Trophoblast cell (in vitro differentiated cells and primary cell): ENCODE measurements around the gene MAP1LC3B2.

ENCODE experiments used
- DNase-seq, 2 donors: peaks; one replicate each; pipeline ENCODE4 v3.0.0-alpha.2; 2016
- H2AFZ ChIP-seq: 2 replicates; pipeline ENCODE4 v1.6.1; 2013; ENCODE audit warnings: low read length, moderate library complexity, mild to moderate bottlenecking; ENCODE audit not compliant: insufficient read depth, poor library complexity
- H2AK5ac ChIP-seq: 2 replicates; pipeline ENCODE4 v1.6.1; 2013; ENCODE audit warnings: mild to moderate bottlenecking, low read length
- H2BK120ac ChIP-seq: 2 replicates; pipeline ENCODE4 v1.6.1; 2013; ENCODE audit warnings: low read length, mild to moderate bottlenecking, moderate library complexity; ENCODE audit not compliant: insufficient read depth, poor library complexity
- H2BK12ac ChIP-seq: 2 replicates; pipeline ENCODE4 v1.6.1; 2013; ENCODE audit warnings: mild to moderate bottlenecking, low read length, moderate library complexity
- H2BK5ac ChIP-seq: 2 replicates; pipeline ENCODE4 v1.6.1; 2013; ENCODE audit warnings: low read length, low read depth, moderate library complexity, mild to moderate bottlenecking; ENCODE audit not compliant: poor library complexity
- H3K14ac ChIP-seq: 2 replicates; pipeline ENCODE4 v1.6.1; 2013; ENCODE audit warnings: mild to moderate bottlenecking, low read length
- H3K18ac ChIP-seq: 2 replicates; pipeline ENCODE4 v1.6.1; 2013; ENCODE audit warnings: mild to moderate bottlenecking, low read length
- H3K23ac ChIP-seq: 2 replicates; pipeline ENCODE4 v1.6.1; 2013; ENCODE audit warnings: low read length
- H3K27ac ChIP-seq: 2 replicates; pipeline ENCODE4 v1.5.1; 2013; ENCODE audit warnings: low read depth, mild to moderate bottlenecking, inconsistent platforms, low read length, moderate library complexity
- H3K27me3 ChIP-seq: 2 replicates; pipeline ENCODE4 v1.6.1; 2013; ENCODE audit warnings: inconsistent platforms, mild to moderate bottlenecking, low read length, moderate library complexity; ENCODE audit not compliant: insufficient read depth
- H3K36me3 ChIP-seq, 2 experiments: 1 replicate in 1 of 2; 2 replicates in 1 of 2; pipeline ENCODE4 v1.6.1; 2013; ENCODE audit warnings: low read length in 2 of 2, mild to moderate bottlenecking in 2 of 2, moderate library complexity in 1 of 2; ENCODE audit not compliant: insufficient read depth in 2 of 2, control insufficient read depth in 1 of 2
- H3K4ac ChIP-seq: 2 replicates; pipeline ENCODE4 v1.6.1; 2013; ENCODE audit warnings: low read depth, mild to moderate bottlenecking, low read length, moderate library complexity
- H3K4me1 ChIP-seq, 2 experiments: 1 replicate in 1 of 2; 2 replicates in 1 of 2; pipeline ENCODE4 v1.6.1; 2013; ENCODE audit warnings: low read length in 2 of 2, mild to moderate bottlenecking in 2 of 2, moderate library complexity in 1 of 2; ENCODE audit not compliant: insufficient read depth in 2 of 2, control insufficient read depth in 1 of 2
- H3K4me2 ChIP-seq: 2 replicates; pipeline ENCODE4 v1.6.1; 2013; ENCODE audit warnings: inconsistent platforms, mild to moderate bottlenecking, low read length, moderate library complexity
- H3K4me3 ChIP-seq: 2 replicates; pipeline ENCODE4 v1.5.1; 2013; ENCODE audit warnings: mild to moderate bottlenecking, low read depth, low read length, inconsistent platforms
- H3K79me1 ChIP-seq: one replicate; pipeline ENCODE4 v1.6.1; 2013; ENCODE audit warnings: low read length
- H3K79me2 ChIP-seq: 2 replicates; pipeline ENCODE4 v1.6.1; 2013; ENCODE audit warnings: low read length, mild to moderate bottlenecking; ENCODE audit not compliant: control insufficient read depth, insufficient read depth, poor library complexity
- H3K9ac ChIP-seq: 2 replicates; pipeline ENCODE4 v1.6.1; 2013; ENCODE audit warnings: mild to moderate bottlenecking, low read length
- H3K9me3 ChIP-seq: 2 replicates; pipeline ENCODE4 v1.6.1; 2013; ENCODE audit warnings: low read depth, mild to moderate bottlenecking, control low read depth, inconsistent platforms, low read length; ENCODE audit not compliant: insufficient read depth
- H4K12ac ChIP-seq: 2 replicates; pipeline ENCODE4 v1.6.1; 2013; ENCODE audit warnings: low read depth, mild to moderate bottlenecking, low read length, moderate library complexity
- H4K8ac ChIP-seq: 2 replicates; pipeline ENCODE4 v1.6.1; 2013; ENCODE audit warnings: low read depth, mild to moderate bottlenecking, low read length, moderate library complexity
- H4K91ac ChIP-seq: one replicate; pipeline ENCODE4 v1.6.1; 2013; ENCODE audit warnings: low read depth, mild to moderate bottlenecking, low read length, moderate library complexity
- WGBS: extraction: QIAGEN DNeasy Blood & Tissue Kit; methylation state at CpG from one replicate; pipeline ENCODE4 v1.1.7; 2013; ENCODE audit warnings: missing lambda C conversion rate; ENCODE audit not compliant: insufficient read length, insufficient coverage; ENCODE audit errors: extremely low coverage; 5-methylcytosine and 5-hydroxymethylcytosine counted together

Gene MAP1LC3B2

GRCh38 chr12:116603546-116604177, 44.5 kb downstream of the MAP1LC3B2 start:
- H3K4me1 ChIP-seq: peaks cover 20 to 23% of the 10 kb centered on the region in 2 experiments
- H2AFZ ChIP-seq: no peak overlapping the region
- H3K14ac ChIP-seq: no peak overlapping the region
- no peak overlapping the region for H3K4ac ChIP-seq
- peak overlapping the region; percentile 55 for H2BK5ac ChIP-seq
- peak overlapping the region; percentile 72 for H3K27ac ChIP-seq
- H3K9ac ChIP-seq: no peak overlapping the region
- H3K79me2 ChIP-seq: no peaks in the 10 kb centered on the region
- no peak overlapping the region for H3K4me3 ChIP-seq
- H3K4me2 ChIP-seq: no peak overlapping the region
- WGBS: no CpG with 5 or more reads among the region's 15 CpGs
- H4K8ac ChIP-seq: no peak overlapping the region
- DNase-seq: no peak
- H3K79me1 ChIP-seq: peaks cover 22% of the 10 kb centered on the region
- peak overlapping the region; percentile 78 for H2BK12ac ChIP-seq
- H2BK120ac ChIP-seq: no peak overlapping the region
- H3K36me3 ChIP-seq: no peaks in the 10 kb centered on the region
- H3K9me3 ChIP-seq: peaks cover 2% of the 10 kb centered on the region
- no peak overlapping the region for H4K12ac ChIP-seq
- H3K23ac ChIP-seq: no peak overlapping the region
- no peak overlapping the region for H3K18ac ChIP-seq
- no peak overlapping the region for H4K91ac ChIP-seq
- no peaks in the 10 kb centered on the region for H3K27me3 ChIP-seq
- H2AK5ac ChIP-seq: no peak overlapping the region

GRCh38 chr12:116604178-116604895, 45.2 kb downstream of the MAP1LC3B2 start:
- Histone ChIP-seq H3K14ac (no peak overlapping the region), H3K18ac (no peak overlapping the region)
- no CpG with 5 or more reads among the region's 13 CpGs for WGBS

GRCh38 chr12:116604951-116605641, 45.9 kb downstream of the MAP1LC3B2 start:
- no peak overlapping the region for H2BK12ac ChIP-seq
- no peak overlapping the region for H3K18ac ChIP-seq
- H2AFZ ChIP-seq: no peak overlapping the region
- peaks cover 19 to 22% of the 10 kb centered on the region in 2 experiments for H3K4me1 ChIP-seq
- no peak overlapping the region for H3K4me2 ChIP-seq
- no peak overlapping the region for H3K23ac ChIP-seq
- no peak overlapping the region for H4K8ac ChIP-seq
- no peak for DNase-seq
- no peak overlapping the region for H3K9ac ChIP-seq
- H4K12ac ChIP-seq: no peak overlapping the region
- no peak overlapping the region for H4K91ac ChIP-seq
- no peak overlapping the region for H3K4me3 ChIP-seq
- H3K27me3 ChIP-seq: no peaks in the 10 kb centered on the region
- H3K79me2 ChIP-seq: no peaks in the 10 kb centered on the region
- H3K4ac ChIP-seq: no peak overlapping the region
- H2BK120ac ChIP-seq: no peak overlapping the region
- H3K36me3 ChIP-seq: no peaks in the 10 kb centered on the region
- H3K9me3 ChIP-seq: peaks cover 2% of the 10 kb centered on the region
- no peak overlapping the region for H2AK5ac ChIP-seq
- H3K14ac ChIP-seq: no peak overlapping the region
- no peak overlapping the region for H2BK5ac ChIP-seq
- H3K79me1 ChIP-seq: peaks cover 18% of the 10 kb centered on the region
- H3K27ac ChIP-seq: no peak overlapping the region
- no CpG with 5 or more reads among the region's 22 CpGs for WGBS

More at GRCh38 chr12:116604178-116604895, 45.2 kb downstream of the MAP1LC3B2 start:
- peak in 1 of 2 donors; percentile 40 for DNase-seq
- Histone ChIP-seq H3K23ac (no peak overlapping the region), H4K8ac (no peak overlapping the region), H3K27ac (no peak overlapping the region), H3K4ac (no peak overlapping the region), H4K91ac (no peak overlapping the region), H2BK120ac (no peak overlapping the region), H3K27me3 (no peaks in the 10 kb centered on the region), H2AFZ (no peak overlapping the region), H3K4me1 (peaks cover 14 to 17% of the 10 kb centered on the region in 2 experiments), H3K36me3 (no peaks in the 10 kb centered on the region), H3K9me3 (peaks cover 2% of the 10 kb centered on the region), H3K79me1 (peaks cover 21% of the 10 kb centered on the region), H3K9ac (no peak overlapping the region), H2BK12ac (peak overlapping the region; percentile 80), H3K79me2 (no peaks in the 10 kb centered on the region), H4K12ac (no peak overlapping the region), H2AK5ac (peak overlapping the region; percentile 52), H3K4me2 (no peak overlapping the region), H3K4me3 (no peak overlapping the region), H2BK5ac (no peak overlapping the region)

- no peak overlapping the region for H3K23ac ChIP-seq
- H3K4ac ChIP-seq: no peak overlapping the region
- H3K27ac ChIP-seq: no peak overlapping the region
- peak in 1 of 2 donors; percentile 43 for DNase-seq
- H2BK12ac ChIP-seq: no peak overlapping the region
- H3K4me3 ChIP-seq: no peak overlapping the region
- no peak overlapping the region for H4K91ac ChIP-seq
- no peaks in the 10 kb centered on the region for H3K27me3 ChIP-seq
- no peaks in the 10 kb centered on the region for H3K36me3 ChIP-seq
- no peak overlapping the region for H3K4me2 ChIP-seq
- no peak overlapping the region for H2AFZ ChIP-seq
- H3K4me1 ChIP-seq: peaks cover 18 to 21% of the 10 kb centered on the region in 2 experiments
- no peak overlapping the region for H4K8ac ChIP-seq
- H4K12ac ChIP-seq: no peak overlapping the region
- no peak overlapping the region for H3K9ac ChIP-seq
- peaks cover 18% of the 10 kb centered on the region for H3K79me1 ChIP-seq
- WGBS: no CpG with 5 or more reads among the region's 4 CpGs
- H2BK5ac ChIP-seq: no peak overlapping the region
- no peak overlapping the region for H3K18ac ChIP-seq
- no peak overlapping the region for H3K14ac ChIP-seq
- no peaks in the 10 kb centered on the region for H3K79me2 ChIP-seq
- H2BK120ac ChIP-seq: no peak overlapping the region
- H3K9me3 ChIP-seq: peaks cover 2% of the 10 kb centered on the region
- H2AK5ac ChIP-seq: no peak overlapping the region
Measured at GRCh38 chr12:116606397-116606796, 47.2 kb downstream of the MAP1LC3B2 start.
